Measurements from ENCODE around the gene IFRD1.
"Not testable (repeated sequence)": the region's sequence is repeated elsewhere in the genome, so short reads cannot be mapped to it uniquely, and the experiment has no call there.

Gene IFRD1

DNA sequence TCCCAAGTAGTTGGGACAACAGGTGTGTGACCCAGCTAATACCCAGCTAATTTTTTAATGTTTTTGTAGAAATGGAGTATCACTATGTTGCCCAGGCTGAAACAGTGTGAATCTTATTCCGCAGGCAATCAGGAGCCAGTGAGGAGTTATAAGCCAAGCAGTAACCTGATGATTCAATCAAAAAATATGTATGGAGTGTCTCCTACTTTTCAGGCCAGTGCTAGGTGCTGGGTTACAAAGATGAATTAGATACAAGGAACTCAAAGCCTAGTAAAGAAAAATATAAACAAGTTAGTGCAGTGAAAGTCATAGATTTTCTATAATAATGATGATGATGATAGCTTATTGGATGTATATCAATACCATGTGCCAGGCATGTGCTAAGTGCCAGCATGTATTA lies 13.2 kb upstream of the IFRD1 start:
- no peak for DNase-seq
- intact Hi-C loops (cut with DNase I) = no loop called here

DNA sequence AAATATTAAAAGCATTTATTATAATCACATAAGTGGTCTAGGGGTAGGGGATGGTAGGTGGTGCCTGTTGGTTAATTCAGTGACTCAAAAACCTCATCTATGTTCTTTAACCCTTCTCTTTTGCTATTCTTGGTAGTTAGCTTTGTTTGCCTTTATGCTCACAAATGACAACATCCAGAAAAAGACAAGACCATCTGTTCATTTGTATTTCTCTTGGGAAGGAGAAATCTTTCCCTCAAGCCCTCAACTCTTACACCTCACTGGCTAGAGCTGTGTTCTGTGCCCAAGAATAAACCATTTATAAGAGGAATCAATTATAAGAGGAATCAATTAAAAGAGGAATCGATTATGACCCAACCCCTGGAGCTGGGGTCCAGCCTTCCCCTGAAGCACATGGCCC lies 10.8 kb upstream of the IFRD1 start:
- intact Hi-C loops (cut with DNase I) = no loop called here
- no peak for DNase-seq

DNA sequence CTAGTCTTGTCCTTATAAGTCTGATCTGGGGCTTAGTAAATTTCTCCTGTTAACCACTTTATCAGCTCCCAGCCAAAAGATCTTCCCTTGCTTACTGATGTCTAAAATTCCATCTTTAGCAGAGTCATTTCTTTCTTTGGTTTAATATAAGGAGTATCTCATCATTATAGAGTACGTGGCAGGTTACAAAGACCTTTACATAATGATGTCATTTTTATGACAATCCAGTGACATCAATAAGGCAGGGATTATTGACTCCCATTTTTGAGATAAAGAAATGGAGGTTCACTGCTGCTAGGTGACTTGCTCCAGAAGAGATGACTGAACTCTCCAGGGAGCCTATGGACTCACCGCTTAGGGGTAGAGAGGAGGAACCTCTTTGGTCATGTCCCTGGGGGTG lies 8.1 kb upstream of the IFRD1 start:
- DNase-seq = no peak

DNA sequence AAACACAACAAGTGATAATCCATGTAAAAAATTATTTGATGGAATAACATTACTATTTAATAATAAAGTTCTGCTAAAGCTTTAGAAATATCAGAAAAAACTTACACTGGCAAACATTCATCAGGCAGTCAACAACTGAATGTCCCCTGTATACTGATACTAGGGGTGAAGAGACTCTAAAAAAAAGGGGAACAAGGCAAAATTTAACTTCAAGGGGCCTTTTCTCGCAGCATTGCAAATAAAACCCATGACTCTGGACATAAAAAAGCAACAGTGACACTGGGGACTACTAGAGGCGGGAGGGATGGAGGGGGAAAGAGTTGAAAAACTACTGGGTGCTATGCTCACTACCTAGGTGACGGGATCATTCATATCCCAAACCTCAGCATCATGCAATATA lies 5.8 kb upstream of the IFRD1 start:
- intact Hi-C loops (cut with DNase I) = no loop called here
- DNase-seq = no peak

More for the DNA sequence above, 8.1 kb upstream of the IFRD1 start:
- intact Hi-C loops (cut with DNase I) = no loop called here

DNA sequence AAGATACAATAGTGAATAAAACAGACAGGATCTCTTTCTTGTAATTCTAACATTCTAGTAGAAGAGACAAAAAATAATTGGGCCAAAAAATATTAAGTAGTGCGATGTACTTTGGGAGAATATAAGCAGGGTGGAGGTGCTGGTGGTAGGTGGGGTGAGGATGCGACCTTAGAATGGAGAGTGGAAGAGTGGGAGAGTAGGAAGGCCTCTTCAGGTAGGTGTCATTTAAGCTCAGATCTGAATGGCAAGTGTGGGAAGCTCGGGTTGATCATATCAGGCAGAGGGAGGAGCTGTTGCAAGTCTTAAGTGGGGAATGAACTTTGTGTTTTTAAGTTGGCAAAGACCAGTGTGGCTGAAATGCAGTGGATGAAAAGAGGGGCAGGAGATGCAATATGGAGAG lies 3.8 kb upstream of the IFRD1 start:
- peak in 18 of 42 donors; percentile 13 to 85 (median 44) for DNase-seq
- intact Hi-C loops (cut with DNase I) = no loop called here

DNA sequence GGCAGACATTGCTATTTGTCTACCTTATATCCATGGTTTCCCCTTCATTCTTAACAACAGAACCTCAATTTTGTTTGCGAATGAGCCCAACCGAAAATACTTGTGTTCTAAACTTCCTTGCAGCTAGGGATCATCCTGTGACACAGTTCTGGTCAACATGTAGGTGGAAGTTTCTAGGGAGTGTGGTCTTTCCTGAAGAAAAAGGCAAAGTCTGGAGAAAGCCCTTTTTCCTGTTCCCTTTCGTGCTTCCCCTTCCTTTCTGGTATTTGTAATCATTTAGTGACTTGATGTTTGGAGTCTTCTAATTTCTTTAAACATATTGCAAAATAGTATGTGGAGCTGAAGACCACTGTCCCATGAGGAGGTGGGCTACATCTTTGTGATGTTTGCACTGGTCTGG lies 2.9 kb upstream of the IFRD1 start:
- intact Hi-C loops (cut with DNase I) = no loop called here

DNA sequence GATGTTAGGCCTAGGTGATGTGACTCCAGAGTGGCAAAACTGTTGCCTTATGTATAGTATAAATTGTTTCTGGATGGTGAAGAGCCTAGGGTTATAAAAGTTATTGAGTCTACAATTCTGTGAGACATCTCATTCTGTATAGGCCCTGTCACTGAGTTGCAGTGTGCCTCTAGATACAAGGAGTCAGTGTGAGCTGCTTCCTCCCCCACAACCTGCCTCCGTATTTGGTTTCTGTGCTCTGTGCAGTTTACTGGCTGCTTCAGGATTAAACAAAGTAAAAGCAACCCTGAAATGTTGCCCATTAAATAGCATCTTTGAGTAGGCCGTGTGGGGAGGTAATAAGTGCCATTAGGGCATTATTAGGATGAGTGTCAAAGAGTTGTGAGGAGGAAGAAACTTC lies 1.9 kb upstream of the IFRD1 start:
- DNase-seq = peak in 11 of 42 donors; percentile 5 to 53 (median 27)
- intact Hi-C loops (cut with DNase I) = no loop called here

More for the DNA sequence above, 2.9 kb upstream of the IFRD1 start:
- DNase-seq = no peak

DNA sequence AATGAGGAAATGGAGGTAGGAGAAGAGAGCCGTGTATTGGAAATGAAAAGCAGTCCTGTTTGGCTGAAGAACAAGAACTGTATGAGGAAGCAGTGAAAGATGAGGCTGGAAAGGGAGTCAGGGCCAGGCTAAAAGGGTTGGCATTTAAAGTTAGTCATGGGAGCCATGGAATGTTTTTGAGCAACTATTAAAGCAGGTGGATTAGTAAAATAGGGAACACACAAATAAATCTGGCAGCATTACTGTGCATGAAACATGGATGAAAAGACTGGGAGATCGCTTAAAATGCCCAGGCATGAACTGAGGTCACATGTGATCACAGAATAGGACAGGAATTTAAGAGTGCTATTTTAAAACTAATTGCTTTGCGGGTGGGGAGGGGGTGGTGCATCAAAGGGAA lies 1.4 kb upstream of the IFRD1 start:
- DNase-seq = no peak
- intact Hi-C loops (cut with DNase I) = no loop called here

DNA sequence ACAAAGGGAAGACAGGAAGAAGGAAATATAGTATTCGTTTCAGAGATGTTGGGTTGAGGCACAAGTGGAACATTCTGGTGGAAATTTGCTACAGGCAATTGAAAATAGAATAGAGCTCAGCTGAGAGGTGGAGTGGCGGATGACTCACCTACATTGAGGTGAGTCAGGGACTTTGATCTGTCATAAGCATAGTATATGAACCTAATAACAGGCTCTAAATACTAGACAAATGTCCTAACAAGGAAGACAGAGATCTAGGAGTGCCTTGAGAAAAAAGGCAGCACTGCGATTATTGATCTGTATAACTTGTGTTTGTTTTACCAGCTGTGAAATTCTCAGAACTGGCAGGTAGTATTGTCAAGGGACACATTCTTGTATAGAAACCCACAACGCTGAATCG lies 907 bp upstream of the IFRD1 start:
- intact Hi-C loops (cut with DNase I) = no loop called here
- peak in 36 of 42 donors; percentile 21 to 84 (median 52) for DNase-seq

DNA sequence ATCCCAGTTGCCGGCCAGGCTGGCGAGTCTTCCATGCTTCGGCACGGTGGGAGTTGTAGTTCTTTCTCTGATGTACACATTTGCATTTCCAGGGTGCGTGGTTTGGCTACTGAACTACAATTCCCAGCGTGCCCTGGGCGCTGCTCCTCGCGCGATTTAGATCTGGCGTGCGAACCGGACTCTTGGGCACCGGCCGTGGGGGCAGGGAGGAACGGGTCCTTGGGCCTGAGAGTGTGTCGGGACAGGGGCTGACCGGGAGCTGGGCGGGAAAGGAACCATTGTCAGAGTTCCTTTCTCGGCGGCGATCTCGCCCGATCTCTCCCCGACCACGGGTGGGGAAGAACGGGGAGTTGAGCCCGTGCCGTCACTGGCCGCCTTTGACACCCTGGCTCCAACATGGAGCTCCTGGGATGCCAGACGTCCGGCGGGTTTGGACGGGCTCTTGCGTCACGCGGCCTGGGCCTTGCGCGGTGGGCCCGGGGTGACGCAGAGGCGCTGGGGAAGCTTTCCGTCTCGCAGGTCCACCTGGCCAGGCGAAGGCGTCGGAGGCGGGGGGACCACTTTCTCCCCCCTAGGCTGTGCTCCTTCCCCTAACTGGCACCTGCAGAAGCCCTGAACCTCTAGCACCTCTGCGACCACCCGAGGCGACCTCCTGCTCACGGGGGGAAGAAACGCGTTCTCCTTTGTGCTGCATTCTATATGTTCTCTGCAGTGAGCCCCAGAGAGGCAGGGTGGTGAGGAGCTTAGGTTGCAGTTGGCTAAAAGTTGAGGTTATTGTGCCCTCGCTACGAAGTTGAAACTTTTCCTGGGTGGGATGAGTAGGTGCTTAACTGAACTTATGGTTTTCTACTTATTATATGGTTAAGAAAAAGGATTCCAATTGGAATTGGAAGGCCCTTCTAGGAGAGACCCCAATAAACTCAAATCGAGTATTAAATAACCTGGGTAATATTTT lies 824 bp downstream of the IFRD1 start:
- intact Hi-C loops (cut with DNase I) = no loop called here
- peak; percentile 89 to 98 (median 96) for DNase-seq

DNA sequence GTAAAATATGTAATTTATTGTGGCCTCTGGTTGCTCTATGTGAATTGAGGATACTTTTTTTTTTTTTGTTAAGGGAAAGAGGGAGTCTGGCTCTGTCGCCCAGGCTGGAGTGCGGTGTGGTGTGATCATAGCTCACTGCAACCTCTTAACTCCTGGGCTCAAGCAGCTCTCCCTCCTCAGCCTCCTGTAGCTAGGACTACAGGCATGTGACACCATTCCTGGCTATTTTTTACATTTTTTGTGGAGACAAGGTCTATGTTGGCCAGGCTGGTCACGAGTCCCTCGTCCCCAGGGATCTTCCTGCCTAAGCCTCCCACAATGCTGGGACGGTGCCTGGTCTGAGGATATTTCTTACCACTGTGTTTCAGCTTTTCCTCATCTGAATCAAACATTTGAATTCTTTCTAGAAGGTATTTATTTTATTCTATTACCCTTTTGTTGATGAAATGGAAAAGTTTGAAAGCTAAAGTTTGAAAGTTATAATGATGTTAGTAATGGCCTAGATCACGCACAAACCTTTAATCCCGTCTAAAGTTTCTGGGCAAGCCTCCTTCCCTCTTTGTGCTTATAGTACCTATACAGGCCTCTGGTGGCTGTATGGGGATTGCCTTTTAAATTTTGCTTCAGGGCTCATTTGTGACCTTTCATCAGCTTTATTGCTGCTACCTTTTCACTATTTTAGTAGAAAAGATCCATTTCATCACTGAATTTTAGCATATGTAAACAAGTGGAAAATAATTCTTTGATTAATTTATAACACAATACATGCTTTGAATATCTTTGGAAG lies 2.0 kb downstream of the IFRD1 start:
- peak in 12 of 42 donors; percentile 2 to 46 (median 16) for DNase-seq
- intact Hi-C loops (cut with DNase I) = no loop called here

DNA sequence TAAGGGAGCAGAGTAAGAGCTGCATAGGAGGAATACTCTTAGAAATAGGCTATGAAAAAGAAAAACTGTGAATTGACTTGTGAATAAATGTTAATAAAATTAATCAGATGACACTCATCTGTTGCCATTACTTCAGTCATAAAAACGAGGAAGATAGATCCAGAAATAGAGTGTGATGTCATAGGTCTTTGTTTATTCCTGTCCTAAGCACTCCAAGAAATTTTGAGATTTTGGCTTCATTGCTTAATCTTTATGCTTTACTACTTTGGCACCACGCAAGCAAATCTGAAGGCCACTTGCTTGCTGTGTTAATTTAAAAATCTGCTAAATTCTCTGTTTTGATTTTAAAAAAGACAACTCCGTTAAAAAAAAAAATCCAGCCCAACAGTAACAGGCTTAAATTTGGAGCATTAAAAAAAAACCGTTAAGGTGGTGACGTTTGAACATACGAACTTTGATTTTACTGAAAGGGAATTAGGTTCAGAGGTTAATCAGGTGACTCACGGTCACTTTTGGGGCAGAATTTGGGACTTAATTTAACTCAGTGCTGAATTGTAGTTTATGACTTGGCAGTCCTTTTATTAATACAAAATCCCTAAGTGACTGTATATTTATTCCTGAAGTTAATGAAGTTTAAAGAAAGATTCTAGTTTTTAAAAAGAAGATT lies 3.4 kb downstream of the IFRD1 start:
- intact Hi-C loops (cut with DNase I) = no loop called here

DNA sequence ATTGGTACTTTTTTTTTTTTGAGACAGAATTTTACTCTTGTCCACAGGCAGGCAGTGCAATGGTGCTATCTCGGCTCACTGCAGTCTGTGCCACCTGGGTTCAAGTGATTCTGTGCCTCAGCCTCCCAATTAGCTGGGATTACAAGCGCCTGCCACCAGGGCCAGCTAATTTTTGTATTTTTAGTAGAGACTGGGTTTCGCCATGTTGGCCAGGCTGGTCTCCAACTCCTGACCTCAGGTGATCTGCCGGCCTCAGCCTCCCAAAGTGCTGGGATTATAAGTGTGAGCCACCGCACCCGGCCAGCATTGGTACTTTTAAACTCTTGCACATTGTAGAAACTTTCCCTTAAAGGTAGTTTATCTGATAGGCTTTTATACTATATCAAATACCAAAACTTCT lies 3.9 kb downstream of the IFRD1 start:
- DNase-seq; intact Hi-C loops (cut with DNase I): not testable (repeated sequence)

More for the DNA sequence above, 3.4 kb downstream of the IFRD1 start:
- no peak for DNase-seq

DNA sequence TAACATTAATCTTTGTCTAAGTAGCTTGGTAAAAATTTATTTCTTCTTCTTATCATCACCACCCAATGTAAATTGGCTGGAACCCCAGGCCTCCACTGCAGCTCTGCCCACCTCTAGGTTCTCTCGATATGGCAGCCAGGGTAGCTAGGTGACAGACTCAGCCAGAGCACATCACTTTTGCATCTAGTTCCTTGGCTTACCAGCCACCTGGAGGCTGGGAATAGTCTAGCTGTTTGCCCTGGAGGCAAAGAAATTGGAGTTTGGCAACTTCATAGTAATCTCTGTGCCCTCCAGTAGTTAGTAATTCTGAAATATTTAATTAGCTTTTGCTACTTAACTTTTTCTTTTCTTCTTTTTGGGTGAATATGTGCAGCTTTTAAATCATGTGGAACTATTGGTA lies 9.4 kb downstream of the IFRD1 start:
- intact Hi-C loops (cut with DNase I) = no loop called here
- no peak for DNase-seq

DNA sequence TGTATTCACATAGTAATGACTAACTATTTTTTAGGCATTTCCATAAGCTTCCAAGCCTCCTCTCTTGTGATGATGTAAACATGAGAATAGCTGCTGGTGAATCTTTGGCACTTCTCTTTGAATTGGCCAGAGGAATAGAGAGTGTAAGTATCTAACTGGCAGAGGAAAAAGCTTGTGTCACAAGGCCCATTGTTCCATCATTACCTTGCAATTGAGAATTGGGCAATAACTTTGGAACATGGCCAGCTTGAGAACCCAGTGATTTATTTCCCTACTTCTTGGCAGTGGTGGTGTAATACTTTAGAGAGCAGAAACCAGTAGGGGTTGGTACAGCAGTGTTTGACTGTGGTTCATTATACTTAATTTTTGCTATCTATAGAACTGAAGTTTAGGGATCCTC lies 12.0 kb downstream of the IFRD1 start:
- intact Hi-C loops (cut with DNase I) = no loop called here

DNA sequence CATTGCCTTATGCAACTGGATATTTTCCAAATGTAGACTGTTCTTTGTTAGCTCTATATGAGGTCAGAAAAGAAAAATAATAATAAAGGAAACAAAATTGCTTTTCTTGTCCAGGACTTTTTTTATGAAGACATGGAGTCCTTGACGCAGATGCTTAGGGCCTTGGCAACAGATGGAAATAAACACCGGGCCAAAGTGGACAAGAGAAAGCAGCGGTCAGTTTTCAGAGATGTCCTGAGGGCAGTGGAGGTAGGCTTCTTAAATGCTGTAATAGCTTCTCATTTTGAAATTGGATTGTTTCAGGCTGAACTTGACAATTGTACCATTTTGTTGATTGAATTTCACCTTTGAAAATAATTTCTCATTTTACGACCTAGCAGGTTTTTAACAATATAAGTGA lies 17.6 kb downstream of the IFRD1 start:
- intact Hi-C loops (cut with DNase I) = no loop called here
- no peak for DNase-seq

More for the DNA sequence above, 12.0 kb downstream of the IFRD1 start:
- peak in 7 of 42 donors; percentile 26 to 66 (median 42) for DNase-seq

DNA sequence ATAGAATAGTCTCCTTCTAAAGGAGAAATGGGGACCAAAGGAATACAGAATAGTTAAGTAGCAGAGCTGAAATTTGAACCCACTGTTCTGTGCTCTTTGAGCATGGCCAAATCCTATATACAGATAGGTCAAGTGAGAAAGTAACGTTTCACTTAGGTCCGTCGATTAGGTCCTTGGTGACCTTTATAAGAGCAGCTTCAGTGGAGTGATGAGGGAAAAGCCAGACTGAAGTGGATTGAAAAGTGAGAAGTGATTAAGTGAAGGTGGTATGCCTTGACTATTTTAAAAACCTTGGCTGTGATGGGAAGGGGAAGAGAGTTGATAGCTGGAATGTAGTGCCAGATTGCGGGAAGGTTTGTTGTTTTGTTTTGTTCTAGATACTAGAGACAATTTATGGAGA lies 19.9 kb downstream of the IFRD1 start:
- intact Hi-C loops (cut with DNase I) = no loop called here
- no peak for DNase-seq

DNA sequence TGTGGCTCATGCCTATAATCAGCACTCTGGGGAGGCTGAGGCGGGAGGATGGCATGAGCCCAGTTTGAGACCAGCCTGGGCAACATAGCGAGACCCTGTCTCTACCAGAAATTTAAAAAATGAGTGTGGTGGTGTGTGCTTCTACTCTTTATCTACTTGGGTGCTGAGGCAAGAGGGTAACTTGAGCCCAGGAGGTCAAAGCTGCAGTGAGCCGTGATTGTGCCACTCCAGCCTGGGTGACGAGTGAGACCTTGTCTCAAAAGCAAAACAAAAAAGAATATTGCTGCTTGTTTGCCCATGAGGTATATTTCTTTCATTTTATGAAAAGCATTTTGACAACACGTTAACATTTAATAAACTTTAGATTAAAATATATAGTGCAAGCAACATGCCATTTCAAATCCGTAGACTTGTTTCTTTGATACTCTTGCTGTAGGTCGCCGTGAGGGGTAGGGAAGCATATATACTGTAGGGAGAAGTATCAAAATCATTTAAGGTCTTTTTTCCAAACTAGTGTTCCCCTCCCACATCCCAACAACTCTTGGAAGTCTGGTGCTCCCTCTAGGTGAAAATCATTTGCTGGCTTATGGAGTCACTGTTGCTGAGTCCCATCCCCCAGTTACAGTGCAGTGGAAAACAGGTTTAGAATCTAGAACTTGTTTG lies 26.3 kb downstream of the IFRD1 start:
- DNase-seq = no peak
- intact Hi-C loops (cut with DNase I) = no loop called here

DNA sequence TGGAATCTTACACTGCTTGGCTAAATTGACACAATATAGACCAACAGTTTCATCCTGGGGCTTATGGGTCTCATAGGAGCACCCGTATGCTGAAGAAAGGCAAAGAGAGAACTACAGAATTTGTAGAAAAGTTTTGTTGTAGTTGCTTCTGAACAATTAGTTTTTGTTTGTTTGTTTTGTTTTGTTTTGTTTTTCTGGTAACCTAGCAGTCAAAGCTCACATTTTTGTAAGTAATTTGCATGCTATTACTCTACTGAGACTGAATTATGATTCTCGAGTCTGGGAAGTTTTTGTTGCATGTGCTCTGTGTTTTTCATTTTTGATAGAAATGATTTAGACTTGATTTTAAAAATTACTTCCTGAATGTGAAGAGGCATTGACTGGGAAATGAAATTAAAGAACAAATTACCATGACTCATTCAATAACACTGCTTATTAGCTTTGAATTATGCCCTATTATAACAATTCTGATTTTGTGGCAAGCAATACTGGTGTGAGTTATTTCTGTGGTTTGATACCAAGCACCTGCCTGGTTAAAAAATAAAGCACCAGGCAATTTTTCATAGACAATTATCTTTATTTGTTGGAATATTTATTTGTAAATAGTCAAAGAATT lies 31.0 kb downstream of the IFRD1 start:
- DNase-seq = no peak
- intact Hi-C loops (cut with DNase I) = no loop called here

All from head of caudate nucleus (tissue), 42 donors.